DND-41 (cell line): Measurements from ENCODE around the gene RNLS.
A peak's percentile ranks its signal among the peaks of the same experiment; 100 is the strongest.

Experiments
- ATAC-seq: fragments of 200-7000 bp; cut with Tn5 transposase; 3 replicates; pipeline ENCODE4 v1.9.1; 2021; ENCODE audit warnings: low read depth; ENCODE audit not compliant: insufficient read depth
- DNase-seq: peaks from one replicate; pipeline ENCODE4 v3.0.0-alpha.2; 2020
- H2AFZ ChIP-seq: 2 replicates; pipeline ENCODE4 v1.6.0; 2012; ENCODE audit warnings: low read depth, low read length
- H3K27ac ChIP-seq: 2 replicates; pipeline ENCODE4 v1.5.1; 2012; ENCODE audit warnings: low read length, inconsistent platforms
- H3K27me3 ChIP-seq: fragments of 200-600 bp; sonication (generic); 2 replicates; pipeline ENCODE4 v1.6.0; 2012; ENCODE audit warnings: low read length, mild to moderate bottlenecking, inconsistent platforms; ENCODE audit not compliant: insufficient read depth, poor library complexity
- H3K36me3 ChIP-seq: 2 replicates; pipeline ENCODE4 v1.5.1; 2012; ENCODE audit warnings: low read length, inconsistent platforms; ENCODE audit not compliant: insufficient read depth
- H3K4me1 ChIP-seq: 2 replicates; pipeline ENCODE4 v1.5.1; 2012; ENCODE audit warnings: mild to moderate bottlenecking, low read length; ENCODE audit not compliant: insufficient read depth
- H3K4me2 ChIP-seq: 2 replicates; pipeline ENCODE4 v1.6.0; 2012; ENCODE audit warnings: mild to moderate bottlenecking, moderate library complexity, low read length, inconsistent platforms; ENCODE audit not compliant: insufficient read depth
- H3K4me3 ChIP-seq, 2 experiments: fragments of 200-600 bp in 1 of 2; shearing (Covaris generic) in 1 of 2; 2 replicates each; pipeline ENCODE4 v1.5.1; 2012 to 2016; ENCODE audit warnings: inconsistent platforms in 2 of 2, low read length in 2 of 2, mild to moderate bottlenecking in 2 of 2, low read depth in 1 of 2, moderate library complexity in 1 of 2
- H3K79me2 ChIP-seq: 2 replicates; pipeline ENCODE4 v1.6.0; 2012; ENCODE audit warnings: low read length, inconsistent platforms; ENCODE audit not compliant: insufficient read depth
- H3K9ac ChIP-seq: 2 replicates; pipeline ENCODE4 v1.6.0; 2012; ENCODE audit warnings: low read depth, mild to moderate bottlenecking, inconsistent platforms, low read length, moderate library complexity
- H3K9me3 ChIP-seq: 2 replicates; pipeline ENCODE4 v1.5.1; 2012; ENCODE audit warnings: low read length, moderate library complexity, mild to moderate bottlenecking, inconsistent platforms; ENCODE audit not compliant: insufficient read depth, severe bottlenecking
- H4K20me1 ChIP-seq: 2 replicates; pipeline ENCODE4 v1.6.0; 2012; ENCODE audit warnings: low read length; ENCODE audit not compliant: insufficient read depth
- EZH2 ChIP-seq: IDR thresholded peaks from 3 replicates; pipeline ENCODE4 v1.6.1; 2012; ENCODE audit warnings: borderline replicate concordance, low read depth, mild to moderate bottlenecking, moderate library complexity, low read length, inconsistent platforms; ENCODE audit not compliant: severe bottlenecking
- TF ChIP-seq, protein P1 (sequence below): IDR thresholded peaks from 2 replicates; pipeline ENCODE4 v1.5.1; 2012; ENCODE audit warnings: borderline replicate concordance, low read length, moderate library complexity, mild to moderate bottlenecking; ENCODE audit not compliant: poor library complexity, severe bottlenecking; ENCODE audit errors: extremely low read depth

The RNLS gene

DNA sequence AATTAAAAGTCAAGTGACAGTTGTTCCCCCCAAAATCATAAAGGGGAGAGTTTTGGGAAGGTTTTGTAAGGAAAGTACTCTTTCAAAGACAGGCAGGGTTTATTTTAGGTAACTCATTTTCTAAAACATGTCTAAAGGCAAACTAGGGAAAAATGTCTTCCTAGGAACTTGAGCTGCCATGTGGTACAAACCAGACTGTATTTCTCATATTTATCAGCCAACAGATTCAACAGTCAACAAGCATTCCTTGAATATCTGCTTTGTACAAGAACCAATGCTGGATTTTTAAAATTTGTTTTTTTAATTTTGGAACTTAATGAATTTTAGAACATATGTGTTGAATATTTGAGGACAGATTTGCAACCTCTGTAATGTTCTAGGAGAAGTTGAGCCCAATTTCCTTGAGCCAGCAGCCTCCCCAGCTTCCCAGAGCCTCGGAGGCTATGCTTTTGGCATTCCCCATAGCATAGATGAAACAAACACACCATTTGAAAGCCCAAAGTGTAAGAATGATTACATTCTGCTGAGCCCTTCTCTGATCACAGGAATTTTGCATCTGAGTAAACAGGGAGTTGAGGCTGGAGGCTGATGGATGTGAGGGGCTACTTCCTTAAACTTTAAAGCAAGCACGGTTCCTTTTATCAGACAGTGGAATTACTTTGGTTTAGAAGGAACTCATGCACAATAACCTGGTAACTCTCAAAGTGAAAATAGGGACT, 345.1 kb downstream of the RNLS start:
- ATAC-seq (no peak), DNase-seq (no peak)
- Histone ChIP-seq H3K27me3 (no peaks in the 10 kb centered on the region), H3K27ac (no peak overlapping the region), H3K9me3 (no peaks in the 10 kb centered on the region), H3K79me2 (no peaks in the 10 kb centered on the region), H2AFZ (peak overlapping the region; percentile 61), H3K4me1 (peaks cover 37% of the 10 kb centered on the region), H3K4me3 (no peak overlapping the region), H3K4me2 (no peak overlapping the region), H3K9ac (no peak overlapping the region), H4K20me1 (no peaks in the 10 kb centered on the region), H3K36me3 (no peaks in the 10 kb centered on the region)
- TF ChIP-seq, protein P1, sequence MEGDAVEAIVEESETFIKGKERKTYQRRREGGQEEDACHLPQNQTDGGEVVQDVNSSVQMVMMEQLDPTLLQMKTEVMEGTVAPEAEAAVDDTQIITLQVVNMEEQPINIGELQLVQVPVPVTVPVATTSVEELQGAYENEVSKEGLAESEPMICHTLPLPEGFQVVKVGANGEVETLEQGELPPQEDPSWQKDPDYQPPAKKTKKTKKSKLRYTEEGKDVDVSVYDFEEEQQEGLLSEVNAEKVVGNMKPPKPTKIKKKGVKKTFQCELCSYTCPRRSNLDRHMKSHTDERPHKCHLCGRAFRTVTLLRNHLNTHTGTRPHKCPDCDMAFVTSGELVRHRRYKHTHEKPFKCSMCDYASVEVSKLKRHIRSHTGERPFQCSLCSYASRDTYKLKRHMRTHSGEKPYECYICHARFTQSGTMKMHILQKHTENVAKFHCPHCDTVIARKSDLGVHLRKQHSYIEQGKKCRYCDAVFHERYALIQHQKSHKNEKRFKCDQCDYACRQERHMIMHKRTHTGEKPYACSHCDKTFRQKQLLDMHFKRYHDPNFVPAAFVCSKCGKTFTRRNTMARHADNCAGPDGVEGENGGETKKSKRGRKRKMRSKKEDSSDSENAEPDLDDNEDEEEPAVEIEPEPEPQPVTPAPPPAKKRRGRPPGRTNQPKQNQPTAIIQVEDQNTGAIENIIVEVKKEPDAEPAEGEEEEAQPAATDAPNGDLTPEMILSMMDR: no peak
- TF ChIP-seq EZH2: no peak

DNA sequence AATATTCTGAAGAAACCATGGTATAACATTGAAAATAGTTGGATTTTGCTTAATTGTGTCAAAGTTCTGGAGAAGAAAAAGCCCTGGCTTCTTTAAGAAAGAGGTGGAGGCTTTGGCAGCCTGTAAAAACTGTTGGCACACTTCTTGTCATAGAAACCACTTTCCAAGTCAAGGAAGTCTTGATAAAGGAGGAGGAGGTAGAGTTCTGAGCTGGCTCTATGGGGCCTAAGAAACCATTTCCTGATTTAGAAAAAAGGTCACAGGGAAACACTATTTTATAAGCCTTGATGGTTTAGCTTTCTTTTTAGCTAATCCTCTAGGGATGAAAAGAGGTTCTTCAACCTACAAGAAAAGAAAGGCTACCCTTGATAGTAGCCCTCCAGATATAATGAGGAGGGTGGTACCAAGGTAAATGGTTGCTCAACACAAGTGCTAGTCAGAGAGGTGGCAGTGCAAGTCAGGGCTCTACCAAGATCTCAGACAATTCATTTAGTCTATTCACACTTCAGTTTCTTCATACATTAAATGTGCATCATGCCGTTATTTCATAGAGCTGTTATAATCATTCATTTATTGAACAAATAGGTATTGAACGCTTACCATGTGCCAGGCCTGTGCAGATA, 346.9 kb downstream of the RNLS start:
- Histone ChIP-seq H3K4me1 (peaks cover 40% of the 10 kb centered on the region), H3K4me3 (no peak overlapping the region), H3K27ac (peak overlapping the region; percentile 75), H3K79me2 (no peaks in the 10 kb centered on the region), H3K9me3 (no peaks in the 10 kb centered on the region), H4K20me1 (no peaks in the 10 kb centered on the region), H3K36me3 (no peaks in the 10 kb centered on the region), H3K27me3 (no peaks in the 10 kb centered on the region), H3K9ac (no peak overlapping the region; the same call in 1 of the 2 replicates), H2AFZ (peak overlapping the region; percentile 63), H3K4me2 (no peak overlapping the region)
- TF ChIP-seq EZH2: no peak
- ATAC-seq: peak; percentile 85
- DNase-seq: peak; percentile 33

DNA sequence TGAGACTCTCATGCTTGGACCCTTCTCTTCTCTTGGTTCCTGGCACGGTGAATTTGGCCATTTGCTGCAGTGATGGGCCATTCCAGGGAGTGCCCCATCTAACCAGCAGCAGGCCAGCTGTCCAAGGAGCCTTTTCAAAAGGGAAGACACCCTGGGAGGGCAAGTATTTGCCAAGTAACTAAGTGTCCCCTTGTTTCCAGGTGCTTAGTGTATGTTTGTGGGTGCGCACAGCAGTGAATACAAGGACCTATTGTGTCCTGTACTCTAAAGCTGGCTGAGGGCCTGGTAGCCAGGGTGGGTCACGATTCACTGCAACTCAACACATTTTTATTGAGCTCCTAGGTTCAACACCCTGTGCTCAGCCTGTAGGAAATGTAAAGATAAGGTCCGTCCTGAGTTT, 348.8 kb downstream of the RNLS start:
- Histone ChIP-seq H2AFZ (no peak overlapping the region), H3K4me2 (no peak overlapping the region), H3K9me3 (no peaks in the 10 kb centered on the region), H3K36me3 (no peaks in the 10 kb centered on the region), H3K4me3 (no peak overlapping the region), H3K27me3 (no peaks in the 10 kb centered on the region), H3K27ac (no peak overlapping the region), H3K9ac (no peak overlapping the region), H3K4me1 (peaks cover 38% of the 10 kb centered on the region), H3K79me2 (no peaks in the 10 kb centered on the region), H4K20me1 (no peaks in the 10 kb centered on the region)
- DNase-seq (no peak), ATAC-seq (no peak)
- TF ChIP-seq, protein P1: no peak

DNA sequence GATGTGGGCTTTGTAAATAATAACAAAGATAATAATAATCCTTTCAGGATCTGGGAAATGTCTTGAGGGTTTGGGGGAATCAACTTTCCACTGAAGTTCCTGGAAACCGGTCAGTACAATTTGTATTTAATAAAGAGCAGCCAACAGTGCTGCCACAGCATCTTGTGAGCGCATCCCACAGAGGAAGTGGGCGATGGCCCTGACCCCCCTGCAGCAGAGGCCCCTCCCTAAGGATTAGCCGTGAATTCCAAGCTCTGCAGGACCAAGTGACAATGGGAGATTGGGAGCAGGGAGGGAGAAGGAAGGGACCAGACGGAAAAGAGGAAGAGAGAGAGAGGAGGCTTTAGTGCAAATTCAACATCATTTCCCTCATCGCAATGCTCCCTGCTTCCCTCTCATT, 349.2 kb downstream of the RNLS start:
- TF ChIP-seq EZH2: no peak
- TF ChIP-seq, protein P1: no peak
- Histone ChIP-seq H3K9me3 (no peaks in the 10 kb centered on the region), H3K4me2 (no peak overlapping the region), H3K27ac (no peak overlapping the region), H4K20me1 (no peaks in the 10 kb centered on the region), H3K4me3 (no peak overlapping the region), H3K9ac (no peak overlapping the region), H2AFZ (no peak overlapping the region), H3K27me3 (no peaks in the 10 kb centered on the region), H3K36me3 (no peaks in the 10 kb centered on the region), H3K79me2 (no peaks in the 10 kb centered on the region), H3K4me1 (peaks cover 33% of the 10 kb centered on the region)
- DNase-seq (no peak), ATAC-seq (no peak)
